IMR-90 (cell line): ENCODE results near the gene LRRC4C. TPM values are rescaled to one million over a fixed set of nuclear protein-coding genes. Genes with fewer than 3 reads are reported as not detected.

Source experiments
- ATAC-seq: fragments of 200-7000 bp; cut with Tn5 transposase; 2 replicates; pipeline ENCODE4 v1.9.1; 2020; ENCODE audit warnings: low read depth, mild to moderate bottlenecking, moderate library complexity
- BruUV-seq: library from RNA; stranded (reverse); fragments of 400-500 nt; replicated peaks from 2 replicates; lab custom pipeline; 2021; lab: Mats Ljungman, UMichigan
- CTCF ChIA-PET: fragments of 300-600 bp; formaldehyde crosslinking; extraction: SDS; loops from one replicate; lab custom pipeline; 2021; ENCODE audit warnings: antibody characterized with exemption; lab: Yijun Ruan, JAX
- POLR2A ChIA-PET: fragments of 300-600 bp; sonication (Branson Sonifier 250); formaldehyde crosslinking; loops from one replicate; lab custom pipeline; 2022; ENCODE audit warnings: antibody characterized with exemption; ENCODE audit not compliant: unreplicated experiment; lab: Charles Lee
- DNase-seq: peaks from one replicate; pipeline ENCODE4 v3.0.0; 2013
- H2AFZ ChIP-seq: replicated peaks from 2 replicates; pipeline ENCODE3; 2013; ENCODE audit warnings: low read length, mild to moderate bottlenecking; ENCODE audit not compliant: poor library complexity
- H2AK5ac ChIP-seq: 2 replicates; pipeline ENCODE4 v1.6.1; 2013; ENCODE audit warnings: low read depth, low read length, inconsistent platforms
- H2AK9ac ChIP-seq: replicated peaks from 2 replicates; pipeline ENCODE3; 2013; ENCODE audit warnings: mild to moderate bottlenecking, low read depth, low read length, moderate library complexity; ENCODE audit not compliant: poor library complexity
- H2BK120ac ChIP-seq: 2 replicates; pipeline ENCODE4 v1.6.1; 2013; ENCODE audit warnings: low read depth, low read length, inconsistent platforms
- H2BK15ac ChIP-seq: 3 replicates; pipeline ENCODE4 v1.6.1; 2013; ENCODE audit warnings: low read depth, low read length, inconsistent platforms
- H2BK20ac ChIP-seq: 2 replicates; pipeline ENCODE4 v1.6.1; 2013; ENCODE audit warnings: low read depth, mild to moderate bottlenecking, inconsistent platforms, low read length, moderate library complexity
- H2BK5ac ChIP-seq: 2 replicates; pipeline ENCODE4 v1.6.1; 2013; ENCODE audit warnings: mild to moderate bottlenecking, low read depth, low read length, inconsistent platforms; ENCODE audit not compliant: poor library complexity, severe bottlenecking
- H3K14ac ChIP-seq: replicated peaks from 2 replicates; pipeline ENCODE4 v1.6.1; 2013; ENCODE audit warnings: low read depth, low read length, inconsistent platforms
- H3K18ac ChIP-seq: 2 replicates; pipeline ENCODE4 v1.6.1; 2013; ENCODE audit warnings: low read depth, low read length, control low read depth
- H3K23ac ChIP-seq: 2 replicates; pipeline ENCODE4 v1.6.1; 2013; ENCODE audit warnings: low read depth, low read length, inconsistent platforms
- H3K27ac ChIP-seq: 2 replicates; pipeline ENCODE4 v1.5.1; 2013; ENCODE audit warnings: mild to moderate bottlenecking, control low read depth, low read length; ENCODE audit not compliant: insufficient read depth
- H3K27me3 ChIP-seq: 2 replicates; pipeline ENCODE4 v1.6.1; 2013; ENCODE audit warnings: low read length; ENCODE audit not compliant: control insufficient read depth, insufficient read depth
- H3K36me3 ChIP-seq: 2 replicates; pipeline ENCODE4 v1.6.1; 2013; ENCODE audit warnings: low read length, mixed read lengths; ENCODE audit not compliant: control insufficient read depth, insufficient read depth
- H3K4ac ChIP-seq: 2 replicates; pipeline ENCODE4 v1.6.1; 2013; ENCODE audit warnings: low read depth, low read length, inconsistent platforms
- H3K4me1 ChIP-seq: 2 replicates; pipeline ENCODE4 v1.6.1; 2013; ENCODE audit warnings: low read length, mixed read lengths; ENCODE audit not compliant: control insufficient read depth, insufficient read depth
- H3K4me2 ChIP-seq: 2 replicates; pipeline ENCODE4 v1.6.1; 2013; ENCODE audit warnings: low read depth, mild to moderate bottlenecking, control low read depth, low read length, moderate library complexity
- H3K4me3 ChIP-seq: 2 replicates; pipeline ENCODE4 v1.5.1; 2013; ENCODE audit warnings: low read depth, mild to moderate bottlenecking, control low read depth, low read length, moderate library complexity; ENCODE audit not compliant: insufficient read depth
- H3K56ac ChIP-seq: 2 replicates; pipeline ENCODE4 v1.6.1; 2013; ENCODE audit warnings: low read length, inconsistent platforms; ENCODE audit not compliant: insufficient read depth; ENCODE audit errors: extremely low read depth
- H3K79me1 ChIP-seq, 2 experiments: 2 replicates each; pipeline ENCODE4 v1.6.1; 2013; ENCODE audit warnings: low read length in 2 of 2, inconsistent platforms in 1 of 2, low read depth in 1 of 2
- H3K9ac ChIP-seq: 2 replicates; pipeline ENCODE4 v1.6.1; 2013; ENCODE audit warnings: low read depth, low read length, control low read depth
- H3K9me1 ChIP-seq: 2 replicates; pipeline ENCODE4 v1.6.1; 2013; ENCODE audit warnings: low read length, inconsistent platforms; ENCODE audit not compliant: insufficient read depth
- H3K9me3 ChIP-seq: 2 replicates; pipeline ENCODE4 v1.6.1; 2013; ENCODE audit warnings: low read length; ENCODE audit not compliant: control insufficient read depth, insufficient read depth
- H4K20me1 ChIP-seq: 2 replicates; pipeline ENCODE4 v1.6.1; 2013; ENCODE audit warnings: low read length, inconsistent platforms; ENCODE audit not compliant: insufficient read depth
- H4K5ac ChIP-seq: 2 replicates; pipeline ENCODE4 v1.6.1; 2013; ENCODE audit warnings: mild to moderate bottlenecking, low read depth, low read length, control low read depth
- H4K8ac ChIP-seq, 2 experiments: 2 replicates each; pipeline ENCODE4 v1.6.1; 2013; ENCODE audit warnings: low read depth in 2 of 2, low read length in 2 of 2, control low read depth in 1 of 2, inconsistent platforms in 1 of 2
- H4K91ac ChIP-seq: 2 replicates; pipeline ENCODE4 v1.6.1; 2013; ENCODE audit warnings: low read depth, low read length, inconsistent platforms; ENCODE audit not compliant: insufficient read depth
- BHLHE40 ChIP-seq: fragments of 150-350 bp; IDR thresholded peaks from 2 replicates; pipeline ENCODE4 v1.6.1; 2016; ENCODE audit warnings: mild to moderate bottlenecking, low read depth, low read length
- CHD1 ChIP-seq: IDR thresholded peaks from 2 replicates; pipeline ENCODE4 v1.6.1; 2012; ENCODE audit warnings: low read depth, low read length, improper control_type of control experiment
- MAZ ChIP-seq: IDR thresholded peaks from 2 replicates; pipeline ENCODE4 v1.6.1; 2012; ENCODE audit warnings: low read depth, mild to moderate bottlenecking, low read length, improper control_type of control experiment, moderate library complexity, borderline replicate concordance
- MXI1 ChIP-seq: IDR thresholded peaks from 2 replicates; pipeline ENCODE4 v1.6.1; 2012; ENCODE audit warnings: low read depth, mild to moderate bottlenecking, low read length, moderate library complexity, borderline replicate concordance
- RAD21 ChIP-seq: IDR thresholded peaks from 2 replicates; pipeline ENCODE4 v1.6.1; 2012; ENCODE audit warnings: low read length, improper control_type of control experiment
- RCOR1 ChIP-seq: IDR thresholded peaks from 2 replicates; pipeline ENCODE4 v1.6.1; 2012; ENCODE audit warnings: mild to moderate bottlenecking, low read length, improper control_type of control experiment; ENCODE audit not compliant: insufficient replicate concordance
- WGBS, 2 experiments: methylation state at CpG; one replicate each; pipeline versions ENCODE4 v1.1.5 to v1.1.7; 2013; ENCODE audit warnings: missing lambda C conversion rate in 2 of 2; ENCODE audit not compliant: insufficient read length in 1 of 2; ENCODE audit errors: extremely low coverage in 2 of 2; 5-methylcytosine and 5-hydroxymethylcytosine counted together
- dilution Hi-C: fragments of 300-500 bp; cut with HindIII; formaldehyde crosslinking; loops from one replicate; pipeline ENCODE4 v1.14.3; 2018; ENCODE audit warnings: low sequenced_read_pairs; ENCODE audit not compliant: unreplicated experiment
- in situ Hi-C: fragments of 300-500 bp; cut with MboI; formaldehyde crosslinking; loops from 3 replicates; pipeline ENCODE4 v1.14.3; 2019; ENCODE audit warnings: low sequenced_read_pairs, inconsistent platforms, mixed read lengths
- intact Hi-C: fragments of 100-400 bp; cut with micrococcal nuclease; formaldehyde crosslinking; loops from 2 replicates; pipeline ENCODE4 v1.10.0; 2022
- polyA plus RNA-seq, 3 experiments: library from polyadenylated mRNA; depleted of rRNA; stranded (reverse); fragments of >200 nt; gene quantifications; 2 replicates each; pipeline ENCODE4 v1.2.3, GENCODE V29; 2012; ENCODE audit warnings: low replicate concordance in 1 of 3
- total RNA-seq: library from RNA; depleted of rRNA; stranded (reverse); fragments of >200 nt; gene quantifications from 2 replicates; pipeline ENCODE4 v1.2.3, GENCODE V29; 2012
- TF ChIP-seq, protein P1 (sequence below): fragments of 150-350 bp; IDR thresholded peaks from 2 replicates; pipeline ENCODE4 v1.6.1; 2016; ENCODE audit warnings: low read depth, mild to moderate bottlenecking, low read length, moderate library complexity, borderline replicate concordance
- TF ChIP-seq, protein P2 (sequence below): conservative IDR thresholded peaks from 2 replicates; pipeline ENCODE4 v1.5.1; 2012; ENCODE audit warnings: mild to moderate bottlenecking, low read depth, low read length, improper control_type of control experiment

Gene LRRC4C
- total and polyA plus RNA-seq, 2 of the 4 experiments (the other 2 are of a cell fraction) = under 0.01 to 0.03 TPM

DNA sequence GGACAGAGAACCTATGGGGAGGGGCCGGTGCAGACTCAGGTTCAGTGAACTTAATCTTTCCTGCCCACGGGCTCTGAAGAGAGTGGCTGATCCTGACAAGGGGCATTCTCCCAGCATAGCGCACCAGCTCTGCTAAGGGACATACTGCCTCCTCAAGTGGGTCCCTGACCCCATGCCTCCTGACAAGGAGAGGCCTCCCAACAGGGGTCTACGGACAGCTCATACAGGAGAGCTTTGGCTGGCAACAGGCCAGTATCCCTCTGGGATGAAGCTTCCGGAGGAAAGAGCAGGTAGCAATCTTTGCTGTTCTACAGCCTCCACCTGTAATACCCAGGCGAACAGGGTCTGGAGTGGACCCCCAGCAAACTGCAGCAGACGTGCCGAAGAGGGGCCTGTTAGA, 394.0 kb downstream of the LRRC4C start:
- no peak overlapping the region for H2BK5ac ChIP-seq
- no peak for TF ChIP-seq RAD21
- TF ChIP-seq, protein P1, sequence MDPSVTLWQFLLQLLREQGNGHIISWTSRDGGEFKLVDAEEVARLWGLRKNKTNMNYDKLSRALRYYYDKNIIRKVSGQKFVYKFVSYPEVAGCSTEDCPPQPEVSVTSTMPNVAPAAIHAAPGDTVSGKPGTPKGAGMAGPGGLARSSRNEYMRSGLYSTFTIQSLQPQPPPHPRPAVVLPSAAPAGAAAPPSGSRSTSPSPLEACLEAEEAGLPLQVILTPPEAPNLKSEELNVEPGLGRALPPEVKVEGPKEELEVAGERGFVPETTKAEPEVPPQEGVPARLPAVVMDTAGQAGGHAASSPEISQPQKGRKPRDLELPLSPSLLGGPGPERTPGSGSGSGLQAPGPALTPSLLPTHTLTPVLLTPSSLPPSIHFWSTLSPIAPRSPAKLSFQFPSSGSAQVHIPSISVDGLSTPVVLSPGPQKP = no peak
- no peak for TF ChIP-seq MAZ
- TF ChIP-seq BHLHE40 = no peak
- TF ChIP-seq CHD1 = no peak
- TF ChIP-seq, protein P2, sequence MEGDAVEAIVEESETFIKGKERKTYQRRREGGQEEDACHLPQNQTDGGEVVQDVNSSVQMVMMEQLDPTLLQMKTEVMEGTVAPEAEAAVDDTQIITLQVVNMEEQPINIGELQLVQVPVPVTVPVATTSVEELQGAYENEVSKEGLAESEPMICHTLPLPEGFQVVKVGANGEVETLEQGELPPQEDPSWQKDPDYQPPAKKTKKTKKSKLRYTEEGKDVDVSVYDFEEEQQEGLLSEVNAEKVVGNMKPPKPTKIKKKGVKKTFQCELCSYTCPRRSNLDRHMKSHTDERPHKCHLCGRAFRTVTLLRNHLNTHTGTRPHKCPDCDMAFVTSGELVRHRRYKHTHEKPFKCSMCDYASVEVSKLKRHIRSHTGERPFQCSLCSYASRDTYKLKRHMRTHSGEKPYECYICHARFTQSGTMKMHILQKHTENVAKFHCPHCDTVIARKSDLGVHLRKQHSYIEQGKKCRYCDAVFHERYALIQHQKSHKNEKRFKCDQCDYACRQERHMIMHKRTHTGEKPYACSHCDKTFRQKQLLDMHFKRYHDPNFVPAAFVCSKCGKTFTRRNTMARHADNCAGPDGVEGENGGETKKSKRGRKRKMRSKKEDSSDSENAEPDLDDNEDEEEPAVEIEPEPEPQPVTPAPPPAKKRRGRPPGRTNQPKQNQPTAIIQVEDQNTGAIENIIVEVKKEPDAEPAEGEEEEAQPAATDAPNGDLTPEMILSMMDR = no peak
- no peak for TF ChIP-seq RCOR1
- no peak for TF ChIP-seq MXI1
- no peak overlapping the region for H3K23ac ChIP-seq
- no peak overlapping the region for H3K14ac ChIP-seq
- no peak overlapping the region for H3K9ac ChIP-seq
- ChIA-PET CTCF (no interaction called here), POLR2A (no interaction called here)
- BruUV-seq = no TSS peak
- intact Hi-C loops = no loop called here
- H3K9me3 ChIP-seq = peaks cover 15% of the 10 kb centered on the region
- no peaks in the 10 kb centered on the region for H3K79me1 ChIP-seq
- no peaks in the 10 kb centered on the region for H3K27me3 ChIP-seq
- H4K20me1 ChIP-seq = no peaks in the 10 kb centered on the region
- no peak overlapping the region for H3K4ac ChIP-seq
- no peaks in the 10 kb centered on the region for H3K4me1 ChIP-seq
- ATAC-seq (no peak), DNase-seq (no peak)
- H2AK9ac ChIP-seq = no peak overlapping the region
- no peak overlapping the region for H2BK15ac ChIP-seq
- dilution Hi-C loops = no loop called here
- no peak overlapping the region for H3K4me2 ChIP-seq
- no peak overlapping the region for H2BK20ac ChIP-seq
- no peak overlapping the region for H3K4me3 ChIP-seq
- H3K9me1 ChIP-seq = no peaks in the 10 kb centered on the region
- WGBS, 2 experiments = no CpG with 5 or more reads among the region's 8 CpGs
- H3K27ac ChIP-seq = no peak overlapping the region
- no peak overlapping the region for H4K5ac ChIP-seq
- no peak overlapping the region for H2BK120ac ChIP-seq
- no peak overlapping the region for H2AK5ac ChIP-seq
- H3K18ac ChIP-seq = no peak overlapping the region
- H3K56ac ChIP-seq = no peak overlapping the region
- in situ Hi-C loops = no loop called here
- no peak overlapping the region for H4K91ac ChIP-seq
- H2AFZ ChIP-seq = no peak overlapping the region
- H3K36me3 ChIP-seq = no peaks in the 10 kb centered on the region
- H4K8ac ChIP-seq = no peak overlapping the region
